Neutrophil (primary cell): ENCODE results near the gene CES3.
"Not testable (repeated sequence)": the region's sequence is repeated elsewhere in the genome, so short reads cannot be mapped to it uniquely, and the experiment has no call there.

Source experiments
- H3K27ac ChIP-seq: fragments of 200-600 bp; sonication (generic); 2 replicates; pipeline ENCODE4 v1.5.1; 2016; ENCODE audit warnings: mild to moderate bottlenecking, moderate library complexity
- H3K27me3 ChIP-seq: fragments of 200-600 bp; sonication (generic); 2 replicates; pipeline ENCODE4 v1.6.0; 2016; ENCODE audit warnings: mild to moderate bottlenecking
- H3K36me3 ChIP-seq: fragments of 200-600 bp; sonication (generic); 2 replicates; pipeline ENCODE4 v1.5.1; 2017
- H3K4me1 ChIP-seq, 2 experiments: fragments of 200-600 bp in 1 of 2; sonication (generic) in 1 of 2; 1 replicate in 1 of 2; 2 replicates in 1 of 2; pipeline versions ENCODE4 v1.5.1 to v1.6.1; 2013 to 2016; ENCODE audit warnings: low read depth in 1 of 2, low read length in 1 of 2, mild to moderate bottlenecking in 1 of 2, moderate library complexity in 1 of 2; ENCODE audit not compliant: control insufficient read depth in 1 of 2, insufficient read depth in 1 of 2
- H3K4me3 ChIP-seq, 2 experiments: fragments of 200-600 bp in 1 of 2; sonication (generic) in 1 of 2; 1 replicate in 1 of 2; 2 replicates in 1 of 2; pipeline ENCODE4 v1.5.1; 2013 to 2016; ENCODE audit warnings: low read depth in 1 of 2, low read length in 1 of 2, mild to moderate bottlenecking in 1 of 2, moderate library complexity in 1 of 2
- H3K9me3 ChIP-seq: fragments of 200-600 bp; sonication (generic); 2 replicates; pipeline ENCODE4 v1.5.1; 2016
- CTCF ChIP-seq: fragments of 200-600 bp; sonication (generic); IDR thresholded peaks from 2 replicates; pipeline ENCODE4 v1.5.1; 2016; ENCODE audit warnings: antibody characterized with exemption

The CES3 gene

GRCh38 chr16:66950971-66951790 lies 9.9 kb upstream of the CES3 start:
- H3K4me3 ChIP-seq = no peak overlapping the region
- no peaks in the 10 kb centered on the region for H3K9me3 ChIP-seq

GRCh38 chr16:66952430-66953110 lies 8.5 kb upstream of the CES3 start:
- Histone ChIP-seq H3K36me3 (no peaks in the 10 kb centered on the region), H3K27ac (no peak overlapping the region), H3K9me3 (no peaks in the 10 kb centered on the region), H3K27me3 (peaks cover 65% of the 10 kb centered on the region), H3K4me3 (no peak overlapping the region), H3K4me1 (peaks cover 12 to 14% of the 10 kb centered on the region in 2 experiments)
- TF ChIP-seq CTCF = no peak

More at GRCh38 chr16:66950971-66951790, 9.9 kb upstream of the CES3 start:
- Histone ChIP-seq H3K36me3 (no peaks in the 10 kb centered on the region), H3K27me3 (peaks cover 77% of the 10 kb centered on the region), H3K4me1 (peaks cover 18 to 21% of the 10 kb centered on the region in 2 experiments), H3K27ac (no peak overlapping the region)
- TF ChIP-seq CTCF = no peak

GRCh38 chr16:66953462-66954096 lies 7.5 kb upstream of the CES3 start:
- no peaks in the 10 kb centered on the region for H3K9me3 ChIP-seq
- H3K4me3 ChIP-seq = no peak overlapping the region
- no peaks in the 10 kb centered on the region for H3K36me3 ChIP-seq
- H3K27me3 ChIP-seq = peaks cover 55% of the 10 kb centered on the region
- no peak overlapping the region for H3K27ac ChIP-seq
- H3K4me1 ChIP-seq = peaks cover 2 to 4% of the 10 kb centered on the region in 2 experiments
- TF ChIP-seq CTCF = no peak

- Histone ChIP-seq H3K27me3 (peaks cover 49% of the 10 kb centered on the region), H3K27ac (no peak overlapping the region), H3K4me1 (peaks cover 3 to 5% of the 10 kb centered on the region in 2 experiments), H3K9me3 (no peaks in the 10 kb centered on the region), H3K36me3 (no peaks in the 10 kb centered on the region), H3K4me3 (no peak overlapping the region)
- TF ChIP-seq CTCF = peak; percentile 40
Observed at GRCh38 chr16:66954097-66954659, 6.9 kb upstream of the CES3 start.

- not testable (repeated sequence) for H3K27ac ChIP-seq, H3K9me3 ChIP-seq, H3K4me3 ChIP-seq, H3K36me3 ChIP-seq
- Histone ChIP-seq H3K27me3 (peaks cover 35% of the 10 kb centered on the region), H3K4me1 (peaks cover 17 to 19% of the 10 kb centered on the region in 2 experiments)
Observed at GRCh38 chr16:66955363-66956153, 5.5 kb upstream of the CES3 start.

GRCh38 chr16:66956154-66956457 lies 5.0 kb upstream of the CES3 start:
- Histone ChIP-seq H3K27me3 (peaks cover 30% of the 10 kb centered on the region), H3K4me1 (peaks cover 22 to 24% of the 10 kb centered on the region in 2 experiments)
- H3K4me3 ChIP-seq, H3K27ac ChIP-seq, H3K36me3 ChIP-seq, H3K9me3 ChIP-seq: not testable (repeated sequence)
